ENCODE results near the gene ARHGAP6. TPM values are rescaled to one million over a fixed set of nuclear protein-coding genes. Genes with fewer than 3 reads are reported as not detected.

Gene ARHGAP6
- total and polyA plus RNA-seq, 9 of the 15 experiments (the other 6 are each of a cell fraction or from before 2014, with no cell fraction given): 12.5 to 63.6 (median 41.8) TPM

DNA sequence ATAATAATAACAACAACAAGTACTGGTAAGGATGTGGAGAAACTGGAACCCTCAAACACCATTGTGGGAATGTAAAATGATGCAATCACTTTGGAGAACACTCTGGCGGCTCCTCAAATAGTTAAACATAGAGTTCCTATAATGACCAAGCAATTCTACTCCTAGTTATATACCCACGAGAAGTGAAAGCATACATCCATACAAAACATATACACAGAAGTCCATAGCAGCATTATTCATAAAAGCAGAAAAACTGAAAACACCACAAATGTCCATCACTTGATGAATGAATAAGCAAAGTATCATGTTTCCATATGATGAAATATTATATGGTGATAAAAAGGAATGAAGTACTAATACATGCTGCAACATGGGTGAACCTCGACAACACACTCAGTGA, 255.8 kb downstream of the ARHGAP6 start (continued):
- TF ChIP-seq, protein P1, sequence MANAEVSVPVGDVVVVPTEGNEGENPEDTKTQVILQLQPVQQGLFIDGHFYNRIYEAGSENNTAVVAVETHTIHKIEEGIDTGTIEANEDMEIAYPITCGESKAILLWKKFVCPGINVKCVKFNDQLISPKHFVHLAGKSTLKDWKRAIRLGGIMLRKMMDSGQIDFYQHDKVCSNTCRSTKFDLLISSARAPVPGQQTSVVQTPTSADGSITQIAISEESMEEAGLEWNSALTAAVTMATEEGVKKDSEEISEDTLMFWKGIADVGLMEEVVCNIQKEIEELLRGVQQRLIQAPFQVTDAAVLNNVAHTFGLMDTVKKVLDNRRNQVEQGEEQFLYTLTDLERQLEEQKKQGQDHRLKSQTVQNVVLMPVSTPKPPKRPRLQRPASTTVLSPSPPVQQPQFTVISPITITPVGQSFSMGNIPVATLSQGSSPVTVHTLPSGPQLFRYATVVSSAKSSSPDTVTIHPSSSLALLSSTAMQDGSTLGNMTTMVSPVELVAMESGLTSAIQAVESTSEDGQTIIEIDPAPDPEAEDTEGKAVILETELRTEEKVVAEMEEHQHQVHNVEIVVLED (CRISPR knock-in tag; IDR thresholded peaks at IDR 0.05): no peak
- no peak for TF ChIP-seq SRF (CRISPR knock-in tag; IDR thresholded peaks at IDR 0.05)
- TF ChIP-seq, protein P2, sequence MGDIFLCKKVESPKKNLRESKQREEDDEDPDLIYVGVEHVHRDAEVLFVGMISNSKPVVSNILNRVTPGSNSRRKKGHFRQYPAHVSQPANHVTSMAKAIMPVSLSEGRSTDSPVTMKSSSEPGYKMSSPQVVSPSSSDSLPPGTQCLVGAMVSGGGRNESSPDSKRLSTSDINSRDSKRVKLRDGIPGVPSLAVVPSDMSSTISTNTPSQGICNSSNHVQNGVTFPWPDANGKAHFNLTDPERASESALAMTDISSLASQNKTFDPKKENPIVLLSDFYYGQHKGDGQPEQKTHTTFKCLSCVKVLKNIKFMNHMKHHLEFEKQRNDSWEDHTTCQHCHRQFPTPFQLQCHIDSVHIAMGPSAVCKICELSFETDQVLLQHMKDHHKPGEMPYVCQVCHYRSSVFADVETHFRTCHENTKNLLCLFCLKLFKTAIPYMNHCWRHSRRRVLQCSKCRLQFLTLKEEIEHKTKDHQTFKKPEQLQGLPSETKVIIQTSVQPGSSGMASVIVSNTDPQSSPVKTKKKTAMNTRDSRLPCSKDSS (IDR thresholded peaks at IDR 0.05; ENCODE audit: low read depth, partially characterized antibody): no peak
- no peak for TF ChIP-seq HDAC8 (tag; IDR thresholded peaks at IDR 0.05)
- no peak for TF ChIP-seq NR2C2 (CRISPR knock-in tag; IDR thresholded peaks at IDR 0.05)
- TF ChIP-seq NR2C2 (tag; IDR thresholded peaks at IDR 0.05): no peak
- TF ChIP-seq EHMT2 (IDR thresholded peaks at IDR 0.05): no peak
- peak; percentile 60 for TF ChIP-seq EP400 (IDR thresholded peaks at IDR 0.05)
- TF ChIP-seq MAFG (tag; conservative IDR thresholded peaks at IDR 0.05): peak; percentile 72
- TF ChIP-seq MTA1 (IDR thresholded peaks at IDR 0.05; ENCODE audit: borderline replicate concordance): 0 out of 2 replicates have a peak, but pooled peaks have one; percentile 26
- TF ChIP-seq ILK (tag; IDR thresholded peaks at IDR 0.05; ENCODE audit: borderline replicate concordance, low read depth): no peak
- TF ChIP-seq NFE2 (IDR thresholded peaks at IDR 0.05; ENCODE audit: low read depth): peak; percentile 61
- TF ChIP-seq, protein P3, sequence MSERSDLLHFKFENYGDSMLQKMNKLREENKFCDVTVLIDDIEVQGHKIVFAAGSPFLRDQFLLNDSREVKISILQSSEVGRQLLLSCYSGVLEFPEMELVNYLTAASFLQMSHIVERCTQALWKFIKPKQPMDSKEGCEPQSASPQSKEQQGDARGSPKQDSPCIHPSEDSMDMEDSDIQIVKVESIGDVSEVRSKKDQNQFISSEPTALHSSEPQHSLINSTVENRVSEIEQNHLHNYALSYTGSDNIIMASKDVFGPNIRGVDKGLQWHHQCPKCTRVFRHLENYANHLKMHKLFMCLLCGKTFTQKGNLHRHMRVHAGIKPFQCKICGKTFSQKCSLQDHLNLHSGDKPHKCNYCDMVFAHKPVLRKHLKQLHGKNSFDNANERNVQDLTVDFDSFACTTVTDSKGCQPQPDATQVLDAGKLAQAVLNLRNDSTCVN (CRISPR knock-in tag; IDR thresholded peaks at IDR 0.05): no peak
- TF ChIP-seq, protein P4, sequence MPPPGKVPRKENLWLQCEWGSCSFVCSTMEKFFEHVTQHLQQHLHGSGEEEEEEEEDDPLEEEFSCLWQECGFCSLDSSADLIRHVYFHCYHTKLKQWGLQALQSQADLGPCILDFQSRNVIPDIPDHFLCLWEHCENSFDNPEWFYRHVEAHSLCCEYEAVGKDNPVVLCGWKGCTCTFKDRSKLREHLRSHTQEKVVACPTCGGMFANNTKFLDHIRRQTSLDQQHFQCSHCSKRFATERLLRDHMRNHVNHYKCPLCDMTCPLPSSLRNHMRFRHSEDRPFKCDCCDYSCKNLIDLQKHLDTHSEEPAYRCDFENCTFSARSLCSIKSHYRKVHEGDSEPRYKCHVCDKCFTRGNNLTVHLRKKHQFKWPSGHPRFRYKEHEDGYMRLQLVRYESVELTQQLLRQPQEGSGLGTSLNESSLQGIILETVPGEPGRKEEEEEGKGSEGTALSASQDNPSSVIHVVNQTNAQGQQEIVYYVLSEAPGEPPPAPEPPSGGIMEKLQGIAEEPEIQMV (tag; conservative IDR thresholded peaks at IDR 0.05; ENCODE audit: low read depth): no peak
- no peak for TF ChIP-seq CBFA2T2 (conservative IDR thresholded peaks at IDR 0.05)
- TF ChIP-seq ZNF644 (tag; IDR thresholded peaks at IDR 0.05; ENCODE audit: low read depth): peak; percentile 40; the same call in 1 of the 2 replicates
- TF ChIP-seq U2AF2 (optimal IDR thresholded peaks at IDR 0.05; ENCODE audit: low read depth, low read length): no peak
- TF ChIP-seq, protein P5, sequence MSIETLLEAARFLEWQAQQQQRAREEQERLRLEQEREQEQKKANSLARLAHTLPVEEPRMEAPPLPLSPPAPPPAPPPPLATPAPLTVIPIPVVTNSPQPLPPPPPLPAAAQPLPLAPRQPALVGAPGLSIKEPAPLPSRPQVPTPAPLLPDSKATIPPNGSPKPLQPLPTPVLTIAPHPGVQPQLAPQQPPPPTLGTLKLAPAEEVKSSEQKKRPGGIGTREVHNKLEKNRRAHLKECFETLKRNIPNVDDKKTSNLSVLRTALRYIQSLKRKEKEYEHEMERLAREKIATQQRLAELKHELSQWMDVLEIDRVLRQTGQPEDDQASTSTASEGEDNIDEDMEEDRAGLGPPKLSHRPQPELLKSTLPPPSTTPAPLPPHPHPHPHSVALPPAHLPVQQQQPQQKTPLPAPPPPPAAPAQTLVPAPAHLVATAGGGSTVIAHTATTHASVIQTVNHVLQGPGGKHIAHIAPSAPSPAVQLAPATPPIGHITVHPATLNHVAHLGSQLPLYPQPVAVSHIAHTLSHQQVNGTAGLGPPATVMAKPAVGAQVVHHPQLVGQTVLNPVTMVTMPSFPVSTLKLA (conservative IDR thresholded peaks at IDR 0.05): peak in 1 of 2 experiments; percentile 40; a peak in 1 of 4 replicates
- TF ChIP-seq, protein P6, sequence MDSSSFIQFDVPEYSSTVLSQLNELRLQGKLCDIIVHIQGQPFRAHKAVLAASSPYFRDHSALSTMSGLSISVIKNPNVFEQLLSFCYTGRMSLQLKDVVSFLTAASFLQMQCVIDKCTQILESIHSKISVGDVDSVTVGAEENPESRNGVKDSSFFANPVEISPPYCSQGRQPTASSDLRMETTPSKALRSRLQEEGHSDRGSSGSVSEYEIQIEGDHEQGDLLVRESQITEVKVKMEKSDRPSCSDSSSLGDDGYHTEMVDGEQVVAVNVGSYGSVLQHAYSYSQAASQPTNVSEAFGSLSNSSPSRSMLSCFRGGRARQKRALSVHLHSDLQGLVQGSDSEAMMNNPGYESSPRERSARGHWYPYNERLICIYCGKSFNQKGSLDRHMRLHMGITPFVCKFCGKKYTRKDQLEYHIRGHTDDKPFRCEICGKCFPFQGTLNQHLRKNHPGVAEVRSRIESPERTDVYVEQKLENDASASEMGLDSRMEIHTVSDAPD (CRISPR knock-in tag; IDR thresholded peaks at IDR 0.05): no peak
